A673 (cell line): ENCODE results near the gene ARHGAP26. TPM values are rescaled to one million over a fixed set of nuclear protein-coding genes. Genes with fewer than 3 reads are reported as not detected.
"Not testable (repeated sequence)": the region's sequence is repeated elsewhere in the genome, so short reads cannot be mapped to it uniquely, and the experiment has no call there.

Source experiments
- BruUV-seq: library from RNA; stranded (reverse); fragments of 400-500 nt; replicated peaks from 2 replicates; lab custom pipeline; 2021; lab: Mats Ljungman, UMichigan
- CTCF ChIA-PET: fragments of 300-600 bp; sonication (Branson Sonifier 250); formaldehyde crosslinking; loops from one replicate; lab custom pipeline; 2022; ENCODE audit warnings: antibody characterized with exemption; lab: Charles Lee
- POLR2A ChIA-PET: fragments of 300-600 bp; sonication (Branson Sonifier 250); formaldehyde crosslinking; loops from one replicate; lab custom pipeline; 2022; ENCODE audit warnings: antibody characterized with exemption; ENCODE audit not compliant: low non-redundant PET; lab: Charles Lee
- DNase-seq: peaks from one replicate; pipeline ENCODE4 v3.0.0-alpha.2; 2015; ENCODE audit warnings: low spot score
- H3K27ac ChIP-seq: fragments of 200-600 bp; sonication (generic); 2 replicates; pipeline ENCODE4 v1.5.1; 2016; ENCODE audit warnings: mixed run types, low read depth, mild to moderate bottlenecking, mixed read lengths, antibody characterized with exemption, low read length; ENCODE audit not compliant: poor library complexity, severe bottlenecking
- H3K27me3 ChIP-seq: fragments of 200-600 bp; sonication (generic); replicated peaks from 2 replicates; pipeline ENCODE4 v1.6.1; 2017; ENCODE audit warnings: mixed run types, low read depth, mild to moderate bottlenecking, mixed read lengths, antibody characterized with exemption, low read length; ENCODE audit not compliant: insufficient read depth, poor library complexity
- H3K36me3 ChIP-seq: fragments of 200-600 bp; sonication (generic); 2 replicates; pipeline ENCODE4 v1.6.1; 2016; ENCODE audit warnings: mixed run types, mild to moderate bottlenecking, mixed read lengths, antibody characterized with exemption, low read length; ENCODE audit not compliant: insufficient read depth, poor library complexity, severe bottlenecking
- H3K4me1 ChIP-seq: fragments of 200-600 bp; sonication (generic); 2 replicates; pipeline ENCODE4 v1.6.1; 2017; ENCODE audit warnings: mixed run types, mild to moderate bottlenecking, mixed read lengths, antibody characterized with exemption, low read length; ENCODE audit not compliant: insufficient read depth, poor library complexity, severe bottlenecking
- H3K4me3 ChIP-seq: fragments of 200-600 bp; sonication (generic); 2 replicates; pipeline ENCODE4 v1.5.1; 2016; ENCODE audit warnings: low read depth, mixed run types, mild to moderate bottlenecking, mixed read lengths, low read length; ENCODE audit not compliant: poor library complexity, severe bottlenecking
- H3K9me3 ChIP-seq: fragments of 200-600 bp; sonication (generic); 2 replicates; pipeline ENCODE4 v1.6.1; 2016; ENCODE audit warnings: mixed run types, low read depth, mild to moderate bottlenecking, mixed read lengths, antibody characterized with exemption, low read length; ENCODE audit not compliant: poor library complexity, severe bottlenecking
- EZH2 ChIP-seq: fragments of 200-600 bp; sonication (generic); IDR thresholded peaks from 2 replicates; pipeline ENCODE4 v1.6.1; 2017; ENCODE audit warnings: borderline replicate concordance, low read depth, mild to moderate bottlenecking, mixed read lengths, antibody characterized with exemption, low read length; ENCODE audit not compliant: poor library complexity, severe bottlenecking
- intact Hi-C: fragments of 100-400 bp; cut with micrococcal nuclease; formaldehyde crosslinking; loops from one replicate; pipeline ENCODE4 v1.10.0; 2022; ENCODE audit not compliant: unreplicated experiment
- total RNA-seq: library from RNA; stranded (reverse); gene quantifications from 2 replicates; pipeline ENCODE4 v1.2.3, GENCODE V29; 2021
- TF ChIP-seq, protein P1 (sequence below): fragments of 300-800, 200-600 bp; sonication (generic); conservative IDR thresholded peaks from 2 replicates; pipeline ENCODE4 v1.5.1; 2017; ENCODE audit warnings: low read depth, mild to moderate bottlenecking, antibody characterized with exemption, low read length, moderate library complexity, mixed read lengths

The ARHGAP26 gene
- total RNA-seq, 1 experiment from 2014 or later: 25.5 TPM

DNA sequence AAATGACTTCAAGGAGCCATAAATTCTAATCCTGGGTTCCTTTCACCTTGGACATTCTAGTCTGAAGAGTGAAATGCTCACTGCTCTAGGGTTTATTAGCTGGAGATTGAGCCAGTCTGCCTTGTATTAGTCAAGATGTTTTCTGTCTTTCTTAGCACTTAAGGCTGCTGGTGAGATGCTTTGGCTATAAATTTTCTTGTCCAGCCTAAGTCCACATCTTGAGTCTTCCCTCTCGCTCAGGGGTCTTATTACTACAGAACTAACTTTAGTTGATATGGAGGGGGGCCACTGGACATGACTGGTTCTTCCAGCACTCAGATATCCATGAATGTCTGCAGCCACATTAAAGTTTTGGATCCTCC is 316.4 kb downstream of the ARHGAP26 start:
- CTCF ChIA-PET: no interaction called here
- no TSS peak for BruUV-seq

DNA sequence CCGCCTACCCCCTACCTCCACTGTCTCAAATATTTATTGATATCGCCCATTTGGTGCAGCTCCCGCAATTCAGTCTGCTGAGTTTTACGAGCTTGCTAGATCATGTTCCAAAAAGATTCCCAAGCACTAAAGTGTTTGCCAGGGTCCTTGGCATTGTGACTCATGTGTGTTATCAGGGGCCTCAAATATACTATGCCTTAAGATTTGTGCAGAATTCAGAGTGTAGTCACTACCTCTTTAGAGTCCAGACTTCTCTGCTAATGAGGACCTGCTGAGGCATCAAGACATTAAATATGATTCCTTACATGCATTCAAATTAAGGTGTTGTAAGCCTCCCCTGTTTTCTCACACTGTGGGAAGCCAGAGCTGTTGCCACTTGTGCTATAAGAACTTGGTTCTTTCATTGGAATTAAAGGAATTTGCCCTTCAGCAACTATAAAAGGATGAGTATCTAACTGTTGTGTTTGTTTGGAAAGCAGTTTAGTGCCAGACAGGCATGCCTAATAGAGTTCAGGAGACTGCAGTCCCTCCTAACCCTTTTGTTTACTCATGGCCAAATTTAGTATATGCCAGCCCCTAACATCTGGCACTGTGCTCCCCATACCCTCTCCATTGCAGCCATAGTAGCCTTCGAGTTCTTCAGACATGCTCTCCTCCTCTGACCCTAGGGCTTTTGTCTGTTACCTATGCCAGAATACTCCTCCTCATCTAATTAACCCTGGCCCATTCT is 316.9 kb downstream of the ARHGAP26 start:
- intact Hi-C loops: no loop called here
- no peak overlapping the region for H3K27ac ChIP-seq
- H3K4me3 ChIP-seq: no peak overlapping the region
- no peaks in the 10 kb centered on the region for H3K36me3 ChIP-seq
- peak; percentile 11 for DNase-seq
- ChIA-PET POLR2A (no interaction called here), CTCF (no interaction called here)
- H3K9me3 ChIP-seq: no peaks in the 10 kb centered on the region
- no peaks in the 10 kb centered on the region for H3K27me3 ChIP-seq
- no peak for TF ChIP-seq EZH2
- TF ChIP-seq, protein P1, sequence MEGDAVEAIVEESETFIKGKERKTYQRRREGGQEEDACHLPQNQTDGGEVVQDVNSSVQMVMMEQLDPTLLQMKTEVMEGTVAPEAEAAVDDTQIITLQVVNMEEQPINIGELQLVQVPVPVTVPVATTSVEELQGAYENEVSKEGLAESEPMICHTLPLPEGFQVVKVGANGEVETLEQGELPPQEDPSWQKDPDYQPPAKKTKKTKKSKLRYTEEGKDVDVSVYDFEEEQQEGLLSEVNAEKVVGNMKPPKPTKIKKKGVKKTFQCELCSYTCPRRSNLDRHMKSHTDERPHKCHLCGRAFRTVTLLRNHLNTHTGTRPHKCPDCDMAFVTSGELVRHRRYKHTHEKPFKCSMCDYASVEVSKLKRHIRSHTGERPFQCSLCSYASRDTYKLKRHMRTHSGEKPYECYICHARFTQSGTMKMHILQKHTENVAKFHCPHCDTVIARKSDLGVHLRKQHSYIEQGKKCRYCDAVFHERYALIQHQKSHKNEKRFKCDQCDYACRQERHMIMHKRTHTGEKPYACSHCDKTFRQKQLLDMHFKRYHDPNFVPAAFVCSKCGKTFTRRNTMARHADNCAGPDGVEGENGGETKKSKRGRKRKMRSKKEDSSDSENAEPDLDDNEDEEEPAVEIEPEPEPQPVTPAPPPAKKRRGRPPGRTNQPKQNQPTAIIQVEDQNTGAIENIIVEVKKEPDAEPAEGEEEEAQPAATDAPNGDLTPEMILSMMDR: no peak
- H3K4me1 ChIP-seq: peaks cover 6% of the 10 kb centered on the region
- no TSS peak for BruUV-seq

More for the DNA sequence above, 316.4 kb downstream of the ARHGAP26 start:
- TF ChIP-seq EZH2: no peak
- H3K36me3 ChIP-seq: no peaks in the 10 kb centered on the region
- no peak overlapping the region for H3K4me3 ChIP-seq
- H3K4me1 ChIP-seq: peaks cover 6% of the 10 kb centered on the region
- POLR2A ChIA-PET: no interaction called here
- no peak for DNase-seq
- H3K27me3 ChIP-seq: no peaks in the 10 kb centered on the region
- intact Hi-C loops: no loop called here
- no peaks in the 10 kb centered on the region for H3K9me3 ChIP-seq
- no peak overlapping the region for H3K27ac ChIP-seq

DNA sequence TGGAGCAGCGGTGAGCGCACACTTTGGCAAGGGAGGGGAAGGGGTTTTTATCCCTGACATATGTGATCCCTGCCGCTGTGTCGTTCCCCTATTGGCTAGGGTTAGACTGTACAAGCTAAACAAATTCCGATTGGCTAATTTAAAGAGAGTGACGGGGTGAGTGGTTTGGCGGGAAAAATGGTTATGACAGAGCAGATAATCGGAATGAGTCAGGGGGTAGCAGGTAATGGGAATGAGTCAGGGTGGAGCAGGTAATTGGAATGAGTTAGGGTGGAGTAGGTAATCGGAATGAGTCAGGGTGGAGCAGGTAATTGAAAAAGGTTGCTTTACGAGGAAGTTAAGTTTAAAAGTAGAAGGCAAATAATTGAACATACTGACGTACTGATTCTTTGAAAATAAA is 318.5 kb downstream of the ARHGAP26 start:
- BruUV-seq, H3K27me3 ChIP-seq, POLR2A ChIA-PET, intact Hi-C loops, H3K4me3 ChIP-seq, DNase-seq, H3K27ac ChIP-seq, H3K9me3 ChIP-seq, H3K36me3 ChIP-seq, H3K4me1 ChIP-seq, CTCF ChIA-PET: not testable (repeated sequence)

DNA sequence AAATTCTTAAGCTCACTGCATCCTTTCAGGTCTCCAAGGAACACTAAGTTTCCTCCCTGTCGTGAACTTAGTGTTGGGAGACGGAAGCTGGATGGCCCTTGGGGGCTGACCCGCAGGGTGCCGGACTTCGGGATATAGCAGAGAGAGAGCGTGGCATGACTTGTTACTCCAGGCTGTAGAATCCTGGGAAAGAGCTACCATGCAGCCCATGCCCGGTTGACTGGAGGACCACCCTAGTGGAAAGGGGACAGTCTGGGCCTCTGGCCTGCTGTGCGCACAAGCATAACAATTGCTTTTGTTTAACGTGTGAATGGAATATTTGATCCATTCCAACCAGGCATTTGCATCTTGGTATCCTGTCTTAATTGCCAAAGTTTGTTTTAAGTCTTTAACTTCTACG is 319.9 kb downstream of the ARHGAP26 start:
- H3K27me3 ChIP-seq, POLR2A ChIA-PET, H3K36me3 ChIP-seq, BruUV-seq, intact Hi-C loops, H3K9me3 ChIP-seq, H3K27ac ChIP-seq, DNase-seq, CTCF ChIA-PET, H3K4me3 ChIP-seq, H3K4me1 ChIP-seq: not testable (repeated sequence)

DNA sequence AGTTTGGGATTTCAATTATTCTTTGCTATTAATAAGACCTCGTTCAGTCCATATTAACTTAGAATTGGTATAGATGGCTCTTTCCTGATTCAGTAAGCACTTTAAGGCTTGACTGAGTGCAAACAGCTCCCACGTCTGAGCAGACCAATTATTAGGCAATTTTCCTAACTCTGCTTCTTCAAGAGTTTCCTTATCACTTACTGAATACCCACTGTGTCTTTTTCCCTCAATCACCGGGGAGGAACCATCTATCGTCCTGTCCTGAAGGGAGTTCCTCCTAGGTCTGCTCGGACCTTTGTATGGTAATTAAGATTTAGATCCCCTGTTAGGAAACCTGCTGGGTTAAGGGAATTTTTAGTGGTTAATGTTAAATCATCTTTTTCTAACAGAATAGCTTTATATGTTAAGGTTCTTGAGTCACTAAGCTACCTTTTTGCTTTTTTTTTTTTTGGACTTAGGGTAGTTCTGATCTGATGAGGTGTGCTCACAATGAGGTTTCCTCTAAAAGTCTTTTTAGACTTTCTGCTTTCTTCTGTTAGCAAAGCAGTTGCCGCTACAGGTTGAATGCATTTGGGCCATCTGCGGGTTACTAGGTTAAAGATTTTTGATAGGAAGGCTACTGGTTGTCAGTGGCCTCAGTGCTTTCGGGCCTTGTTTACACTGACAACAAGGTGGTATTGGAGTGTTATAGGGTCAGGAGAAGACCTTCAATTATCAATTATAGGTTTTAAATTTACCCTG is 322.7 kb downstream of the ARHGAP26 start:
- H3K4me3 ChIP-seq, intact Hi-C loops, H3K36me3 ChIP-seq, DNase-seq, CTCF ChIA-PET, H3K27ac ChIP-seq, H3K9me3 ChIP-seq, BruUV-seq, H3K4me1 ChIP-seq, H3K27me3 ChIP-seq: not testable (repeated sequence)
- POLR2A ChIA-PET: interaction anchor here (0.6 kb wide), 1 partner anchor 23 kb away, joined by 5 read pairs; no protein-coding TSS in a partner anchor
